ENCODE measurements around the gene SLC22A1.
"Not testable (repeated sequence)": the region's sequence is repeated elsewhere in the genome, so short reads cannot be mapped to it uniquely, and the experiment has no call there.

Gene SLC22A1

DNA sequence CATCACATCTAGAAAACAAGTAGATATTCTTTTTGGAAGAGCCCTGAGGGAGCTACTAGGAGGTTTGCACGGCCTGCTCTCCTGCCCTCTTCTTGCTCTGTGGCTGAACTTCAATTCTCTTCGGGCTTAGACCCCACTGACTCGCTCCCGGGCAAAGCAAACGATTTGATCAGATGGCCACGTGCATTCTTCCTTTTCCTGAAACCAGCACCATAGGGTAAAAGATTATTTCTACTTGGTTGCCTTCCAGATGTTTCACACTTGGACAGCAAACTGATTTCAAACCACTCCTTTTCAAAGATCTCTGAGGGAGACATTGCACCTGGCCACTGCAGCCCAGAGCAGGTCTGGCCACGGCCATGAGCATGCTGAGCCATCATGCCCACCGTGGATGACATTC is at the start of gene SLC22A1:
Gene SLC22A1 (plus strand): TSS at position 258 of the 400 bp plus-strand sequence. CDS start 121 bp downstream, at position 379.
- no peak for DNase-seq

DNA sequence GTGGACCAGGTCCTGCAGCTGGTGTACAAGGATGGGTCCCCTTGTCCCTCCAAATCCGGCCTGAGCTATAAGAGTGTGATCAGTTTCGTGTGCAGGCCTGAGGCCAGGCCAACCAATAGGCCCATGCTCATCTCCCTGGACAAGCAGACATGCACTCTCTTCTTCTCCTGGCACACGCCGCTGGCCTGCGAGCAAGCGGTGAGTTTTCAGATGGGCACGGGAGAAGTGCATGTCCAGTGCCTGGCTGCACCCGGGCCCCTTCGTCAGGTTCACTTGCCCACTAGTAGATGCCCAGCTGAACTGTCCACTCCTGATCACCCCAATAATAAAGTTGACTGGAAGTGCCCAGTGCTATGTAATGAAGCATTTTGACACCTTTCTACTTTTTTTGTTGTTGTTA is 48.3 kb upstream of the SLC22A1 start:
- no peak for DNase-seq

DNA sequence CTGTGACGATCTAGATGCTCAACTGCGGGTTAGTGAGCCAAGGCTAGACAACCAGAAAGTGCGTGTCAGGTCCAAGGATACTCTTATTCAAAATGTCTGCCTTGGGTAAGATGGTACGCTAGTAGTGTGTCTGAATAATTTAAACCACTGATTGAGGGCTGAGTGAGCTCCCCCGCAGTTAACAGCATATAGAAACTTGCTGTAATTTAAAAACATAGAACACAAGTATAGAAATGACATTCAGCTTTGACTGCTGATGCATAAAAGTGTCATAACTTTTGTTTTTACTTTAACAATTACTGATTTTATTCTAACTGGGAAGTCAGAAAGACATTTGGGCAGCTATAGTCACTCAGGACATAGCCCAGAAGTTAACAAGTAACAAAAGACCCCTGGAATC is 45.6 kb upstream of the SLC22A1 start:
- DNase-seq: no peak

DNA sequence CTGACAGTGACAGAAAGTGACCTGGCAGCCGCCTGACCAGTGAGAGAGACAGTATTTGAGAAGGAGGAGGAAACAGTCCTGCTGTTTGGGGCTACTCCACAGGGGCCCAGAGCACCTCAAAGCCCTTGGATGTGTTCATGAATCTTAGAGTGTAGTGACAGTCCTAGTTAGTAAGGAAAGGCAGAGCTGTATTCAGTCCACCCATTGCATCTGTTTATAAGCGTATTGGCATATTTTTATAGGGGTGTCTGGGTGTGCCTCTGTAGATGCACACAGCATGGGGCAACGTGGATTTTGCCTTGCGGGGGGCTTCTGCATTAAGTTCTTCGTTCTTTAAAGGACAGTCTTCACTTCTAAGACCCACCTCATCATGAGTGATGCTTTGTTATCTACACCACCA is 44.6 kb upstream of the SLC22A1 start:
- no peak for DNase-seq

DNA sequence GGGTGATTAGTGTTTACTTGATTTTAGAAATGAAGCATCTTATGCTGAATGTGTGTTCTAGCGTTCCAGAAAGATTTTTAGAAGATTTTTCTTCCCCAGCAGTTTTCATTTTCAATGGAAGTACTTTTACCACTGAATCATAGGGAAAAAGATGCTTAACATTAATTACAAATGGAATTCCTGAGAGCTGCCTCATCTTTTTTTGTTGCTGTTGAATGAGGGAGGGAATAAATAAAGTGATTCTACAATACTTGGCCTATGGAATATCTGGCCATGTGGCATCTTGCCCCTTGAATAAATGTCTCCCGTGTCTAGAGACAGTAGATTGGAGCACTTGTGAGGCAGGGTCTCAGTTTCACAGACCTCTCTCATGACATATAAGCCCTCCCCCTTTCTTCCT is 44.1 kb upstream of the SLC22A1 start:
- no peak for DNase-seq

DNA sequence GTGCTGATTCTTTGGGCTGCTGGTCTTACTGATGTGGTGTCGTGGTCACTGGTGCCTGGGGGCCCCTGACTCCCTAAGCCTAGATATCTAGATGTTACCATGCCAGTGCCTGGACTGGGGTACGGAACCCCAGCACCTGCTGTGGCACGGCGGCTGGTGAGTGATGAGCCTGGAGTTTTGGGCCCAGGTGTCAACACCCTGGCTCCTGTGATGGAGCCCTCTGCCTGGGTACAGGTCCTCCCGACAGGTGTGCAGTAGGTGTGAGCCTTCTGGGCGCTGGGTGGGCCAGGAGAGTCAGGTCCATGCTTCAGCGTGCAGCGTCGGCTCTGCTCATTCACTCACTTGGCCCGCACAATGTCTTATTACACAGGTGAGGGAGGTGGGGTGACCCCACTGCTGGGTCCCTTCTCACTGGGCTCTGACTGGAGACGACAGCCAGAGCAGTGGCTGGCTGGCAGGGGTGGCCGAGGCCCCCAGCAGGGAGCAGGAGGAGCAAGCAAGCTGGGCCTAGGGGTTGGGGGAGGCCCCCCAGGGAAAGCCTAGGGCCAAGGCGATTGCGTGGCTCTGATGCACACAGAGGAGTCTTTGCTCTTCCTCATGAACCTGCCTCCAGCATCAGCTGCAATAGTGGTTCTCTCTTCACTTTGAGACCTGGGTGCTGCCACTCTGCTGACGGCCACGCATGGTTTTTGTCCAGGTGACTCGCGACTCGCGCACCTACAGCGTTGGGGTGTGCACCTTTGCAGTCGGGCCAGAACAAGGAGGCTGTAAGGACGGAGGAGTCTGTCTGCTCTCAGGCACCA is 42.5 kb upstream of the SLC22A1 start:
- DNase-seq: no peak

DNA sequence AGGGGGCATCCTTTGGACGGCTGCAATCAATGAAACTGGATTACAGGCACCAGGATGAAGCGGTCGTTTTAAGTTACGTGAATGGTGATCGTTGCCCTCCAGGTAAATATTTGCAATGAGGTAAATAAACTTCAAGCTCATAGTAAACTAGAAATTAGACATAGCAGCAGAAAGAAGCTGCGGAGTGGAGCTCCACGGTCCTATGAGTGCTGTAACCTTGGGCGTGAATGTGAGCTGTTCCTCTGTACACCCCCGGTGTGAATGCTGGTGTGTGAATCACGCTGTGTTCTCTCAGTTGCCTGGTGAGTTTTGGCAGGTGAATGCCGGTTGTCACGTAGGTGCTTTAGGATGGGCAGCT is 42.0 kb upstream of the SLC22A1 start:
- no peak for DNase-seq

DNA sequence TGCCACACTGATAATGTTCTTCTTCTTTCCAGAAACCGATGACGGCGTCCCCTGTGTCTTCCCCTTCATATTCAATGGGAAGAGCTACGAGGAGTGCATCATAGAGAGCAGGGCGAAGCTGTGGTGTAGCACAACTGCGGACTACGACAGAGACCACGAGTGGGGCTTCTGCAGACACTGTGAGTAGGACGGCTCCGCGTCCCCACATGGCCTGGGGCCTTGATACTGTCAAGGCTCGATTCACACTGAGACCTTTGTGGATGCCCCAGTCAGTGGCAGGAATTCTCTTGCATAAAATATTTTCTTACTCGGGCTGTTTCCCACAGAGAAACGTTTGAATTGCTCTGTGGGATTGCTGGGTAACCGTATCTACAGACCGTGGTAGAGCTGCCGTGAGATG is 41.5 kb upstream of the SLC22A1 start:
- DNase-seq: no peak

DNA sequence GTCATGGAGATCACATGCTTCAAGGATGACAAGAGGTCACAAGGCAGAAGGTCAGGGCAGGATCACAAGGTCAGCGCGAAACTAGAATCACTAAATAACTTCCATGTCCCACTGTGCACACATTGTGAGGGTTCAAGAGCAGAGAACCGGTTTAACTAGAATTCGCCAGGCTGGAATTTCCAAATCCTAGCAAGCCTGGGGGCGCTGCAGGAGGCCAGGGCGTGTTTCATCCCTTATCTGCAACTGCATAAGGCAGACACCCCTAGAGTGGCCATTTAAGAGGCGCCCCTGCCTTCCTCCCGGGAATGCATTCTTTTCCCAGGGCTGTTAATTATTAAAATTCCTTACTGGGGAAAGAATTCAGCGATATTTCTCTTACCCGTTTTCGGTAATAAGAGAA is 40.2 kb upstream of the SLC22A1 start:
- DNase-seq: no peak

DNA sequence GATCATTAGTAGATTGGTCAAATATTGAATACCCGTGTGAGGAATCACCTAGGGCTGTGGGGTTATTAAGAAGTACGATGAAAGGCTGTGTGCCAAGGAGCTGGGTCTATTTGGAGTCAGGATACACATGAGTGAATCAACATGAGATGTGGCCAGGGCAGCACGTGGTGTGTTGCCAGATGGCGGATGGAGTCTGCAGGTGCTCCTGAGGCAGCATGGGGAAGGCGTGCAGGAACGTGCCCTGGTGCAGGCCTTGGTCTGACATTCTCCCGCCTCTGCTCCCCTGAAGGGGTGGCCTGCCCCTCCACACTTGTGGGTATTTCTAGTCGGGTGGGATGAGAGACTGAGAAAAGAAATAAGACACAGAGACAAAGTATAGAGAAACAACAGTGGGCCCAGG is 39.0 kb upstream of the SLC22A1 start:
- DNase-seq: no peak

DNA sequence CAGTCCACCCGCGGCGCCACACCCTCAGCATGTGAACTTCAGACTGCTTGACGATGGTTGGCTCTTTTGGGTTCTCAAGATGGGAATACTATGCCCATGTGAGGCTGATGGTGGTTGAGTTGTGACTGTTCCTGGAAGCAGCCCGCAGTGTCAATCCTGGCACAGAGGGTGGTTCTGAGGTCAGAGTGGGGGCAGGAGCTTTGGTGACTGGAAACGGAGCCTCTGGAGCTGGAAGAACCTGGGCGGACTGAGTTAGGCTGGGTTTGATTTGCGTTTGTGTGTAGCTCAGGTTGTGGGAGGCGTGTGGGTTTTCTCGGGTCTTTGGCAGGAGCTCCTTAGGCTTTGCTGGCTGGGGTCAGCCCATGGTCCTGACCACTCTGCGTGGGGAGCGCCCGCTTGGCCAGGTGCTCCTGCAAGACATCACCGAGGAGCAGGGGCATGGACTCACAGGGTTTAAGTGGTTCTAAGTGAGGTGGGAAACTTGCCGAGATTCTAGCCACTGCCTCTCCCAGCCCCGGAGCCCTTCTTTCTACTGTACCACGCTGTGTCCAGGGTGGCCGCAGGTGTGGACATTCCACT is 37.3 kb upstream of the SLC22A1 start:
- DNase-seq: no peak

DNA sequence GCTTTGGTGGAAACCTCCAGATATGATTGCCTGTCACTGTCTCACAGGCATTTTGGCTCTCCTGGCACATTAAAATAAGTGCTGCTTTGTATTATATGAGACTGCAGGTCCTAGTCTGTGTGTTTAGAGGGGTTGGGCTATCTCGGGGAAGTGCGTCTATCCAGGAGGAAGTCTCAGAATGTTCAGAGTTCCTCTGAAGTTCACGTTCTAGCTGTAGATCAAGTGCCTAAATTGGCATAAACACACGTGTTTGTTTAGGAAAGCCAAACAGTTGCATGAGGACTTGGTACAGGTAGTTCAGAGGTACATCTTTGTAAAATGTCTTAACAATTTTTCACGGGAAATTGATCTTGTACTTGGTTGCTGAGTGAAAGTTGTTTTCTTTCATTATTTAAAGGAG is 36.4 kb upstream of the SLC22A1 start:
- no peak for DNase-seq

DNA sequence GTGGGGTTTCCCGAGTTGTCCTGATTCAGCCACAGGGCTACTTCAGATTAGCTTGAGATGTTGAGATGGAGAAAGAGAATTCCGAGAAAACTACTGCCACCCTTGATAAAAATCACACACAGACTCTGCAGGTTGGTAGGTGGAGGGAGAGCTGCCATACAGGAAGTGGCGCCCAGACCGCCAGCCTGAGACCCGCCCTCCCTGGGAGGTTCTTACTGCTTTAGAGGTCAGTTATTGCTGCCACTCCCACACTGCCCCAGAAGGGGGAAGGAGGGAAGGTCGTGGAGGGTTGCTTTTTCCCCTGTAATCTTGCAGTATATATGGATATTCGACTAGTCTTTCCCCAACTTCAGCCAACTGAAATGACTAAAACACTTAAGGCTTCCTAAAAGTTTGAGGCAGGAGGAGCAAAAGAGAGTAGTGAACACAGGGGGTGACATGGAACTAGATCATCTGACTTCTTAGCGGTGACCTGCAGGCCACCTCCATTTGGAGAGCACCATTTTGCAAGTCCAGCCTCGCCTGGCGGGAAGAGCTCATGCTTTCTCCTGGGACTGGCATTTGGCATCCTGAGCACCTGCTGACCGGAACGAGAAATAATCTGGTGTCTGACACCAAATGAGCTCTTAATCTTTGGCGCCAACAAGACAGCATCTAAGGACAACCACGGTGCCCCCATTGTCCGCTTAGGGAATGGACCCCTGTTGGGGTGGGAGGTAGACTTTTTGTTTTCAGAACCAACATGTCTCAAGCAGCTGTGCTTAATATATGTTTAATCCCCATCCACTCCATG is 35.7 kb upstream of the SLC22A1 start:
- DNase-seq: no peak

DNA sequence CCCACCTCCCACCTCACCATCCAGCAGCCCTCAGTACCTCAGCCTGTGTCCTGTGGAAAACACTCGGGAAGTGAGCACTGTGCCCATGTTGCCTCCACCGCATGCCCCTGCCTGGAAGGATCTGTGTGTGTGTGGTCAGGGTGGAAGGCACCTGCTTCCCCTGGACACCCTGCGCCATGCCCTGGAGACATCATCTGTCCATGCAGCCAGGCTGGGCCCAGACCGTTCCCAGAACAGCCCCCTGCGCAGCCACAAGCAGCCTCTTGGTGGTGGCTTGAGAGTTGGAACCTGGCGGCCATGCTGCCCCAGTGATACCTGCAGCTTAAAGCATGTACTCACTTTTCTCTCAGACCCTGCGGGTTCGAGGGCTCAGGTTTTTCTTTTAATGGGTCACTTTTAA is 34.9 kb upstream of the SLC22A1 start:
- DNase-seq: no peak

DNA sequence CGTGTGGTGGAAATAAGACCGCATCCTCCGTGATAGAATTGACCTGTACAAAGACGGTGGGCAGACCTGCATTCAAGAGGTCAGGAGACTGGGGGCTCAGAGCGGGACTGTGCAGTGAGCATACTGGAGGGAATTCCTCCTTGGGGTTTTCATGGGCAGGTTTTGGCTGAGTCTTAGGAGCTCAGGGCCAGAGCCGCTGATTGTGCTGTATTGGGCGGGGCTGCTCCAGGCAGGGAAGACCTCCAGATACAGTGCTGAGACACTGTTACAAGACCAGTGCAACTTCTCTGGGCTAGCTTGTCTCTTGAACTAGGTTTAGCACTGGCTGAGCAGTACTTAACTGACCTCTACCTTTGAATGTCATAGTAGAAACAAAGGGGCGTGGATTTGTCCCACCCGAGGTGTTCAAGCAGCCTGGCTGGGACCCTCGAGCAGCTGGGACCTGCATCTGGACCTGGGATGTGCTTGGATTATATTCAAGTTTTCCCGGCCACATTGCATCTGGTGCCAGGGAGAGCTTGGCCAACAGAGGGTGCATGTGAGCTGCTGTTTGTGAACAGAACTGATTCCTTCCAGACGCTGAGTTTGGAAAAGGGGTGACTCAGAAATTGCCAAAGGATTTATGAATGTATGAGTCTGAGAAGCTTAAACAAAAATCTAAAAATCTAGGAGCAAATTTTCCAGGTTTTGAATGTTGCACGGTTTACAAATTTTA is 33.4 kb upstream of the SLC22A1 start:
- DNase-seq: no peak

DNA sequence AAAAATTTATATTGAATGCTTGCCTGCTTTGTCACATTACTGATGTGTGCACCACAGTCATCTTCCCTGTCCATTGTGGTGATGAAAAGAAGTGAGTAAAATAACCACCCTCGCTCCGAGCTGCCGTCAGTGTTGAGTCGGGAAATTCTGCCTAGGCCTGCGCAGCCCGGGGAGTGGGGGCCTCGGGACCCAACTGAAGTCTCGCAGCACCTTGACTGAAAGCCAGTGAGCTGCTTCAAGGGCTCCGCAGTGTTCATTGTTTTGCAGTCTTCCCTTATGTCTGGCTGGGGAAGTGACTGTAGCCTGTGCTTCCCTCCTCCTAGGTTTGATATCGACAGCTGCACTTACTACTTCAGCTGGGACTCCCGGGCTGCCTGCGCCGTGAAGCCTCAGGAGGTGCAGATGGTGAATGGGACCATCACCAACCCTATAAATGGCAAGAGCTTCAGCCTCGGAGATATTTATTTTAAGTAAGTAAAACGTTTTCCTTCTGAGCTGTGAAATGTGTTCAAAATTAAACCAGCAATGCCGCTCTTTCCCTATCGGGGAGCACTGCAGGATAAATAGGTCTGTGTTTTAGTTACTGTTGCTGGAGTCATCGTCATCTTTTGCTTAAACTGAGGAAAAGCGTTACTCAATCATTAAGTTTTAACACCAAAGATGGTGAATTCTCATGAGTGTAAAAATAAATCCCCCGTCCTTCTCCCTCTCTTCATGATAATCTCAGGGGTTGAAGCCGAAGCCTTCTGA is 32.7 kb upstream of the SLC22A1 start:
- no peak for DNase-seq

DNA sequence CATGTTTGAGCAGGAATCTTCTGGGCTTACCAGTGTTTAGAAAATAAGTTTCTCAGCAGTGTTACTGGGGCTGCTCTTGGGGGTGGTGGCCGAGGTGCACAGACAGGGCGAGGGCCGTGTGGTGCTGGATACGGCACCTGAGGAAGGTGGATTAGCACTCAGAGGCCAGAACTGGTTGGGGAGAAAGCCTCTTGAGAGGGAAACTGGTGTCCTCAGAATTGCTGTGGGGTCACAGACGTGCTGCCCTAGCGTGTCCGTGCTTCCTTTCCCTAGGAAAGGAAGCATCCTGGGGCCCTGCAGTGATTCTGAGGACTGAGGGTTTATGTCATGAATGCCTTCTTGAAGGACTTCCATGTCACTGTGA is 32.1 kb upstream of the SLC22A1 start:
- DNase-seq: no peak

DNA sequence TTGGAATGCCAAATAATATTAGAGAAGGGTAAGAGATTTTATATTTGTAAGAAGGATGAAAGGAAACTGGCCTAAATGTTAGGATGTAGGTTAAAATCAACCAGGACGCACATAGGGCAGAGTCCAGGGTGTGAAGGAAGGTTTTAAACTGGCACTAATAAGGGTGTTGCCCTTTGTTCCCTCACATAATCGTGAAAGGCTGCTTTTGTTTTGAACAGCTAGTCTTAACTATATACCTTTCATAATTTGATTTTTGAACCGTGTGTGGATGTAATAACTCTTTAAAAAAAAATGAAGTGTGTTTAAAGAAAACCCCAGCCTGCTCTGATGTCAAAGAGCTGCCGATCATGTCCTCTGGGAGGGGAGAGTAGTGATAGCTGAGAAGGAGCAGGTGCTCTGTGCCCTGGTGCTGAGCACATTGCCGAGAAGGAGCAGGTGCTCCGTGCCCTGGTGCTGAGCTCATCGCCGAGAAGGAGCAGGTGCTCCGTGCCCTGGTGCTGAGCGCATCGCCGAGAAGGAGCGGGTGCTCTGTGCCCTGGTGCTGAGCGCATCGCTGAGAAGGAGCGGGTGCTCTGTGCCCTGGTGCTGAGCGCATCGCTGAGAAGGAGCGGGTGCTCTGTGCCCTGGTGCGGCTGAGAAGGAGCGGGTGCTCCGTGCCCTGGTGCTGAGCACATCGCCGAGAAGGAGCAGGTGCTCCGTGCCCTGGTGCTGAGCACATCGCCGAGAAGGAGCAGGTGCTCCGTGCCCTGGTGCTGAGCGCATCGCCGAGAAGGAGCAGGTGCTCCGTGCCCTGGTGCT is 31.0 kb upstream of the SLC22A1 start:
- DNase-seq: not testable (repeated sequence)

DNA sequence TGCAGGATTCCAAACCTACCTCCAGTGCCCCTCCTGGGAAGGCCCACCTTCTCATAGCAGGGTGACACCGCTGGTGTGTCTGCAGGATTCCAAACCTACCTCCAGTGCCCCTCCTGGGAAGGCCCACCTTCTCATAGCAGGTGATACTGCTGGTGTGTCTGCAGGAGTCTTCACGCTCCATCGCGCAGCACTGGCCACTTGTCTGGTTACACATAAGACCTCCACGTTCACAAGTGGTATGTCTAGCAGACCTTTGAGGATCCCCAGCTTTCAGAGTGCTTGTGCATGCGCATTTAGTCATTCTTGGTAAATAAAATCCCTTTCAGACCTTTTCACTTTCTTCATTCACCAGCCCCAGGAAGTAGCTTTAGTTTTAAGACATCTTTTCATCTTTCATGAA is 29.4 kb upstream of the SLC22A1 start:
- DNase-seq: not testable (repeated sequence)

DNA sequence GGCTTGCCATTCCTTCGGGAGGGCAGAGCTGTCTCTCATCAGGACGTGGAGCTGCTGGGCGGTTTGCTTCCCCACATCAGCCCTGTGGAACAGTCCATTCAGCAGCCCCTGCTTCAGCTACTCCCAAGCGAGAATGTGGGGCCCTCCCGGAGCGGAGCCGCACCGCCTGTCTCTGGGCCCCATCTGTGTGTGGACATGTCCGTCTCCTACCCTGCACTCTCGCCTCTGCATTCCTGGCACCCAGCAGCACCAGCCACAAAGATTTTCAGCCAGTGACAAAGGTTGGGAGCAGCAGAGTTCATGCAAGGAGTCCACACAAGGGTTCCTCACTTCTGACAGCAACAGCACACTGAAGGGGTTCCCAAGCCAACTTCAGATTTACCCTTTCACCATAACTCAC is 29.0 kb upstream of the SLC22A1 start:
- no peak for DNase-seq

DNA sequence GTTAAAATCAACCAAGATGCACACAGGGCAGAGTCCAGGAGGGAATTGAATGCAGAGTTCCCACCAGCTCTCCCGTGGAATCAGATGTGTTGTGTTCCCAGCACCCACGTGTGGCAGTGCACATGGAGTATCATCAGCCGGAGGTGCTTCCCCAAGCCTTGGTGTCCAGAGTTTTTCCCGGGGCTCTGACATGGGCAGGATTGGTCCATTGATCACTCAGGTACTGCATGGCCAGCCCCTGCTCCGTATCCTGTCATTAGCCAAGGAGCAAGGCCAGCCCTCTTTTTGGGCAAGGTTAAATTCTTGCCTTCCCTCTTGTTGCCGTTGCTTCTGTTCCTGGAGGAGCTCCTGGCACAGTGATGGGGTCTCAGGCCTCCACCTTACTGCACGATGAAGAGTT is 28.6 kb upstream of the SLC22A1 start:
- DNase-seq: no peak

DNA sequence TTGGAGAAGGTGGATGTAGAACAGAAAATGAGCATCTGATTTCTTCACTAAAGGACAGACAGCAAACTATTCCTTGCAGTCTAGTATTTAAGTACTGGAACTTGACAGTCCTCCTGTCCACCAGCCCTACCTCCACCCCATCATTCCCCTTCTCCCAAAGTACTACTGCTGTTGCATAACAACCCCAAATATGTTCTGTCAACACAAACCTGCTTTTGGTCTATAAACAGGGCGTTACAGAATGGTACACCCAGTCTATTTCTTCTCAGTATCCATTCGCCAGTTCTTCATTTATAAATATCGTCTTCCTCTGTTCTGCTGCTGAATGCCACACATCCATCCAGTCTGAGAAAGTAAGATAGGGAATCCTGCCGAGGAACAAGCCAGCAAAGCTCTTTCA is 27.7 kb upstream of the SLC22A1 start:
- DNase-seq: no peak

Data from activated CD8-positive, alpha-beta memory T cell treated with anti-CD3 and anti-CD28 coated beads, Interleukin-2, amount 50 U/mL, for 4 hours (primary cell).